ENCODE data around the gene TYSND1.
"Not testable (repeated sequence)": the region's sequence is repeated elsewhere in the genome, so short reads cannot be mapped to it uniquely, and the experiment has no call there.

The TYSND1 gene

GRCh38 chr10:70190581-70190980 is 44.1 kb upstream of the TYSND1 start:
- no peak for DNase-seq (ENCODE audit: low read depth)
- H3K4me3 ChIP-seq (ENCODE audit: low read depth, low read length): no peak overlapping the region
- TF ChIP-seq CTCF (IDR thresholded peaks at IDR 0.05; ENCODE audit: low read depth, low read length): no peak
- TF ChIP-seq MAX (IDR thresholded peaks at IDR 0.05; ENCODE audit: low read depth, low read length): no peak
- no peak for TF ChIP-seq POLR2A (IDR thresholded peaks at IDR 0.05; ENCODE audit: extremely low read depth, insufficient read length)
- no peak for TF ChIP-seq MYC (IDR thresholded peaks at IDR 0.05; ENCODE audit: low read depth, low read length)

GRCh38 chr10:70190102-70190501 is 43.6 kb upstream of the TYSND1 start:
- no peak overlapping the region for H3K4me3 ChIP-seq (ENCODE audit: low read depth, low read length)
- no peak for DNase-seq (ENCODE audit: low read depth)
- no peak for TF ChIP-seq MAX (IDR thresholded peaks at IDR 0.05; ENCODE audit: low read depth, low read length)
- no peak for TF ChIP-seq POLR2A (IDR thresholded peaks at IDR 0.05; ENCODE audit: extremely low read depth, insufficient read length)
- TF ChIP-seq CTCF (IDR thresholded peaks at IDR 0.05; ENCODE audit: low read depth, low read length): no peak
- TF ChIP-seq MYC (IDR thresholded peaks at IDR 0.05; ENCODE audit: low read depth, low read length): no peak

- TF ChIP-seq POLR2A (IDR thresholded peaks at IDR 0.05; ENCODE audit: extremely low read depth, insufficient read length) (no peak), CTCF (IDR thresholded peaks at IDR 0.05; ENCODE audit: low read depth, low read length) (no peak), MAX (IDR thresholded peaks at IDR 0.05; ENCODE audit: low read depth, low read length) (no peak), MYC (IDR thresholded peaks at IDR 0.05; ENCODE audit: low read depth, low read length) (no peak)
- H3K4me3 ChIP-seq (ENCODE audit: low read depth, low read length): no peak overlapping the region
- DNase-seq (ENCODE audit: low read depth): no peak
Observed at GRCh38 chr10:70188768-70189167, 42.3 kb upstream of the TYSND1 start.

GRCh38 chr10:70186571-70186970 is 40.1 kb upstream of the TYSND1 start:
- DNase-seq (ENCODE audit: low read depth): no peak
- TF ChIP-seq CTCF (IDR thresholded peaks at IDR 0.05; ENCODE audit: low read depth, low read length): no peak
- TF ChIP-seq MYC (IDR thresholded peaks at IDR 0.05; ENCODE audit: low read depth, low read length): no peak
- TF ChIP-seq MAX (IDR thresholded peaks at IDR 0.05; ENCODE audit: low read depth, low read length): no peak
- no peak for TF ChIP-seq POLR2A (IDR thresholded peaks at IDR 0.05; ENCODE audit: extremely low read depth, insufficient read length)
- no peak overlapping the region for H3K4me3 ChIP-seq (ENCODE audit: low read depth, low read length)

GRCh38 chr10:70186090-70186489 is 39.6 kb upstream of the TYSND1 start:
- DNase-seq (ENCODE audit: low read depth): no peak
- TF ChIP-seq MAX (IDR thresholded peaks at IDR 0.05; ENCODE audit: low read depth, low read length) (no peak), MYC (IDR thresholded peaks at IDR 0.05; ENCODE audit: low read depth, low read length) (no peak), POLR2A (IDR thresholded peaks at IDR 0.05; ENCODE audit: extremely low read depth, insufficient read length) (no peak), CTCF (IDR thresholded peaks at IDR 0.05; ENCODE audit: low read depth, low read length) (no peak)
- H3K4me3 ChIP-seq (ENCODE audit: low read depth, low read length): no peak overlapping the region

- DNase-seq (ENCODE audit: low read depth): no peak
- no peak overlapping the region for H3K4me3 ChIP-seq (ENCODE audit: low read depth, low read length)
- no peak for TF ChIP-seq MYC (IDR thresholded peaks at IDR 0.05; ENCODE audit: low read depth, low read length)
- no peak for TF ChIP-seq CTCF (IDR thresholded peaks at IDR 0.05; ENCODE audit: low read depth, low read length)
- no peak for TF ChIP-seq MAX (IDR thresholded peaks at IDR 0.05; ENCODE audit: low read depth, low read length)
- TF ChIP-seq POLR2A (IDR thresholded peaks at IDR 0.05; ENCODE audit: extremely low read depth, insufficient read length): no peak
Observed at GRCh38 chr10:70183304-70183703, 36.8 kb upstream of the TYSND1 start.

GRCh38 chr10:70179209-70179608 is 32.7 kb upstream of the TYSND1 start:
- not testable (repeated sequence) for DNase-seq (ENCODE audit: low read depth); H3K4me3 ChIP-seq (ENCODE audit: low read depth, low read length)
